ENCODE data around the gene CRYBA2.

DNA sequence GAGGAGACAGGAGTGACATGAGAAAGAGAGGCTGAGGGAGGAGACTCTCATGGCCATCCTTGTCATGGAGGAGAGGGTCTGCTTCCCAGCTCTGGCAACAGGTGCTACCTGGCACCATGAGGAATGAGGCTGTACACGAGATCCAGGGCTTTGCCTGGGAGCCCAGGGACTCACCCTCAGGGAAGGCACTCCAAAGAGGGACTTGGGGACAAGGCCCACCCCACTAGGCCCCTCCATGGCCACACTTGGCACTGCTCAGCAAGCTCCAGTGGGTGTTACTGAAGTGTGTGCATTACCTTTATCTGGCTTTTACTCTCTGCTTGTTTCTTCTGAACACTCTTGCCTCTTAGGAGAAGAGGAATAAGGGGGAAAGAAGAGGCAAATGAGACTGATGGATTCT is 45.4 kb upstream of the CRYBA2 start:
- TF ChIP-seq, protein P1, sequence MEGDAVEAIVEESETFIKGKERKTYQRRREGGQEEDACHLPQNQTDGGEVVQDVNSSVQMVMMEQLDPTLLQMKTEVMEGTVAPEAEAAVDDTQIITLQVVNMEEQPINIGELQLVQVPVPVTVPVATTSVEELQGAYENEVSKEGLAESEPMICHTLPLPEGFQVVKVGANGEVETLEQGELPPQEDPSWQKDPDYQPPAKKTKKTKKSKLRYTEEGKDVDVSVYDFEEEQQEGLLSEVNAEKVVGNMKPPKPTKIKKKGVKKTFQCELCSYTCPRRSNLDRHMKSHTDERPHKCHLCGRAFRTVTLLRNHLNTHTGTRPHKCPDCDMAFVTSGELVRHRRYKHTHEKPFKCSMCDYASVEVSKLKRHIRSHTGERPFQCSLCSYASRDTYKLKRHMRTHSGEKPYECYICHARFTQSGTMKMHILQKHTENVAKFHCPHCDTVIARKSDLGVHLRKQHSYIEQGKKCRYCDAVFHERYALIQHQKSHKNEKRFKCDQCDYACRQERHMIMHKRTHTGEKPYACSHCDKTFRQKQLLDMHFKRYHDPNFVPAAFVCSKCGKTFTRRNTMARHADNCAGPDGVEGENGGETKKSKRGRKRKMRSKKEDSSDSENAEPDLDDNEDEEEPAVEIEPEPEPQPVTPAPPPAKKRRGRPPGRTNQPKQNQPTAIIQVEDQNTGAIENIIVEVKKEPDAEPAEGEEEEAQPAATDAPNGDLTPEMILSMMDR (IDR thresholded peaks at IDR 0.05 in 8 of 11, conservative IDR thresholded peaks at IDR 0.05 in 3 of 11), result no peak
- TF ChIP-seq POLR2A (IDR thresholded peaks at IDR 0.05), result no peak
